GM10266 (cell line): ENCODE measurements around the gene SCTR.

ENCODE experiments used
- DNase-seq: peaks from one replicate; pipeline ENCODE4 v3.0.0; 2012; ENCODE audit errors: extremely low spot score
- TF ChIP-seq, protein P1 (sequence below): IDR thresholded peaks from 2 replicates; pipeline ENCODE4 v1.5.1; 2012; ENCODE audit warnings: mild to moderate bottlenecking, low read depth; ENCODE audit not compliant: control insufficient read depth, insufficient read depth; ENCODE audit errors: missing control alignments

The SCTR gene

DNA sequence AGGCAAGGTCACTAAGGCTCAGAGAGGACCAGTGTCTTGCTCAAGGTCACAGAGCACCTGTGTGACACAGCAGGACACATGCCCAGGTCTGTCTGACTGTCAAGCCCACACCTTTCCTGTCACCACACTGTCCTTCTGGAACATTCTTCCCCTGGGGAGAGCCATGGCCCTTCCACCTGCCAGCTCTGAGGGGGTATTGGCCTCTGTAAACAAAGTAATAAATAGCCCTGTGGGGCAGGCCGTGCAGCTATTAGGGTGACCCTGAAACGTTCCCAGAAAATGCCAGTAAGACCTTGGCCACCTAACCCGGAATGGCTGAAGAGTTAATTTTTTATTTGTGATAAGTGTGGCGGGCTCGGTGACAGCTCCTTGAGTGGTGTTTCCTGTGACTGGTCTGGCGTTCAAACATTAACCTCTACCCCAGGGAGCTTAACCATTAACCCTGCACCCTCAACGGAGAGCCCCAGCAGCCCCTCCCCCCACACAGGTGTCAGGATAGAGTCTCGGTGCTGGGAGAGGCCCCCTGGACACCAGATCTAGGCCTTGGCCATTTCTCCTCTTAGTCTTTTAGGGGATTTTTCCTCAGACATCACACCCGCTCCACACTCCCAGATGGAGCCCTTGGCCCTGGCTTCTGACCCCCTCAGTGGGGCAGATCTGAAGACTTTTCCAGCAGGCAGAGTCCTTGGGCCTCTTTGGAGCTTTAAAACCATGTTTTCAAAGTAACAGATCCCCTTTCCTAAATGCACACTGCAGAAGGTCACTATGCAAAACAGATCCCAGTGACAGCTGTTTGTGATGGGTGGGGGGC is 36.6 kb downstream of the SCTR start:
- TF ChIP-seq, protein P1, sequence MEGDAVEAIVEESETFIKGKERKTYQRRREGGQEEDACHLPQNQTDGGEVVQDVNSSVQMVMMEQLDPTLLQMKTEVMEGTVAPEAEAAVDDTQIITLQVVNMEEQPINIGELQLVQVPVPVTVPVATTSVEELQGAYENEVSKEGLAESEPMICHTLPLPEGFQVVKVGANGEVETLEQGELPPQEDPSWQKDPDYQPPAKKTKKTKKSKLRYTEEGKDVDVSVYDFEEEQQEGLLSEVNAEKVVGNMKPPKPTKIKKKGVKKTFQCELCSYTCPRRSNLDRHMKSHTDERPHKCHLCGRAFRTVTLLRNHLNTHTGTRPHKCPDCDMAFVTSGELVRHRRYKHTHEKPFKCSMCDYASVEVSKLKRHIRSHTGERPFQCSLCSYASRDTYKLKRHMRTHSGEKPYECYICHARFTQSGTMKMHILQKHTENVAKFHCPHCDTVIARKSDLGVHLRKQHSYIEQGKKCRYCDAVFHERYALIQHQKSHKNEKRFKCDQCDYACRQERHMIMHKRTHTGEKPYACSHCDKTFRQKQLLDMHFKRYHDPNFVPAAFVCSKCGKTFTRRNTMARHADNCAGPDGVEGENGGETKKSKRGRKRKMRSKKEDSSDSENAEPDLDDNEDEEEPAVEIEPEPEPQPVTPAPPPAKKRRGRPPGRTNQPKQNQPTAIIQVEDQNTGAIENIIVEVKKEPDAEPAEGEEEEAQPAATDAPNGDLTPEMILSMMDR, result no peak
- DNase-seq, result no peak

DNA sequence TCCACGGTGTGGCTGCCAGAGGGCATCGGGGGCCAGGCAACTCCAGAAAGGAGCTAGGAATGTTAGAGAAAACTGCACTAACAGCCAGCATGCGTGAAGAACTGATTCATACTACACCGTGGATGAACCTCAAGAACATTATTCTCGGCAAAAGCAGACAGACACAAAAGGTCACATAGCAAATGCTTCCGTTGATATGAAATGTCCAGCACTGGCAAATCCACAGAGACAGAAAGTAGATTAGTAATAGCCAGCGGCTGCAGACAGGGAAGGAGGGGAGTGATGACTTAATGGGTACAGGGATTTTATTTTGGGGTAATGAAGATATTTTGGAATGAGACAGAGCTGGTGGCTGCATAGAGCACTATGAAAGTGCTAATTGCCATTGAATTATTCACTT is 37.4 kb downstream of the SCTR start:
- DNase-seq, result no peak

DNA sequence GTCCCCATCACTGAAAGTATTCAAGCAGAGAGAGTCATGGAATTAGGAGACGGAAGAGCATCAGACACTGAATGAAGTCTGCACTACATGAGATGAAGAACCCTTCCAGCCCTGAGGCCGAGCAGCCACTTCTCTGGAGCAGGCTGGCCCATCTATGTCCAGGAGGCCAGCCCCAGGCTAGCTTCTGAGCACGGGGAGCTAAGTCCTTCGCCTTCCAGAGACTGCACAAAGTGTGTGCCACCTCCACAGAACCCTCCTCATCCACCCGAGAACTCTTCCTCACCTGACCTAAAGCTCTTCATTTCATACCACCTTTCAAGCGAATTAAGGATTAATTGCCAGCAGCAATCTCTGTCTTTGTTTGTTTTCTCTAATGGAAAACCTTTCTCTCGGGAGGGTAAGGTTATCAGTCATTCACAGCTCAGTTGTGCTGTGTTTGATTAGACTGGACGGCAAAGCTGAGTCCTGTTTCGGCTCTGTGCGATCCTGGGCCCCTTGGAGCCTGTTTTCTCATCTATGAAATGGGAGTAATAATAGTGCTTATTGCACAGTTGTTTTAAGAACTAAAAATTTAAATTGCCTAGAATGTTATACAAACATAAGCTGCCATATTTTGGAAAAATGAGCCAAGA is 38.0 kb downstream of the SCTR start:
- DNase-seq, result no peak

More for the DNA sequence above, 37.4 kb downstream of the SCTR start:
- TF ChIP-seq, protein P1, result no peak

DNA sequence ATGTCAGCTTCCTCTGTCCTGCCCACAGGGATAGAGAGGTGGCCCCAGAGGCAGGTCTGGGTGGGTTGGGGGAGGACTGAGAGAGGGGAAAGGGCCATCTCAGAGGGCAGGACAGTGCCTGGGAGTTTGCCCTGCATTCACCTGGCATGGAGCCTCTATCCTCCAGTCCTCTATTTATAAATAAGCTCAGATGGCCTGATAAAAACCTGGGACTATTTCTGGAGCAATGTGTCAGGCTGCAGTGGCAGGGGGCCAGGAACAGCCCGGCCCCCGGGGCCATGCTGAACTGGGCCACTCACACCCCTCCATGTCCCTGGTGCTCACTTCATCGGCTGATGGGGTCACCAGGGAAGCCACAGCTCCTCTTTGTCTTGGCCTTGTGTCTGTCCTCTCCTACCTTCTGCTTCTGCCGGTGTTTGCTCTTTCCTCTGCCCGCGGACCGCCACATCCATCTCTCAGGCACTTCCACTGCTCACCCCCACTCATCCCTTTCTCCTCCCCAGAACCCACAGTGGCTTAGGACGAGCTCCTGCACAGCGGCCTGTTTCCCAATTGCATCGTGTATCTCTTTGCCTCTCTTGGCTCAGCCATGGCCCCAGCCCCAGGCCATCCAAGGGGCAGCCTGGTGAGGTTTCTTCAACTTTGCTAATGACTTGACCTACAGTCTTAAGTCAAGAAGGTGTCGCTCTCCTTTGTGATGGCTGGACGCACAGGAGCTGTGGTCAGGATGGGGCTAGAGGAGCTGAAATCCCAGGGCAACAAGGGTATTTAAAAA is 38.8 kb downstream of the SCTR start:
- TF ChIP-seq, protein P1, result no peak
- no peak for DNase-seq

More for the DNA sequence above, 38.0 kb downstream of the SCTR start:
- TF ChIP-seq, protein P1, result no peak

DNA sequence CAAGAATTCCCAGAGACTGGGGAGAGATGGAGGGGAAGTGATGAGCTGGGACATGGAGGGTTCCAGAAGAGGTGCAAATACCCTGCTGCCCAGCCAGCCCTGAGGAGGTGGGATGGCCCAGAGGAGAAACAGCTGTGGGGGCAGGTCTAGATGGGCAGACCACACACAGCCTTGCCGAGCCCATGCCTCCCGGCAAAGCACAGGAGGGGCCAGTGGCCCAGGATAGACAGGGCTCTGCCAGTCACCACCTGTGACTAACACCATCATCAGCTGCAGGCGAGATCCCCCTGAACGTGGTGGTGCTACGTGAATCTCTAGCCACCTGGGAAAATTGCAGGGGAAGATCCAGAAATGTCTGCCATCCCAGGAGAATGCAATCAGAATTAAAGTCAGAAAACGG is 39.4 kb downstream of the SCTR start:
- no peak for DNase-seq
- TF ChIP-seq, protein P1, result no peak

DNA sequence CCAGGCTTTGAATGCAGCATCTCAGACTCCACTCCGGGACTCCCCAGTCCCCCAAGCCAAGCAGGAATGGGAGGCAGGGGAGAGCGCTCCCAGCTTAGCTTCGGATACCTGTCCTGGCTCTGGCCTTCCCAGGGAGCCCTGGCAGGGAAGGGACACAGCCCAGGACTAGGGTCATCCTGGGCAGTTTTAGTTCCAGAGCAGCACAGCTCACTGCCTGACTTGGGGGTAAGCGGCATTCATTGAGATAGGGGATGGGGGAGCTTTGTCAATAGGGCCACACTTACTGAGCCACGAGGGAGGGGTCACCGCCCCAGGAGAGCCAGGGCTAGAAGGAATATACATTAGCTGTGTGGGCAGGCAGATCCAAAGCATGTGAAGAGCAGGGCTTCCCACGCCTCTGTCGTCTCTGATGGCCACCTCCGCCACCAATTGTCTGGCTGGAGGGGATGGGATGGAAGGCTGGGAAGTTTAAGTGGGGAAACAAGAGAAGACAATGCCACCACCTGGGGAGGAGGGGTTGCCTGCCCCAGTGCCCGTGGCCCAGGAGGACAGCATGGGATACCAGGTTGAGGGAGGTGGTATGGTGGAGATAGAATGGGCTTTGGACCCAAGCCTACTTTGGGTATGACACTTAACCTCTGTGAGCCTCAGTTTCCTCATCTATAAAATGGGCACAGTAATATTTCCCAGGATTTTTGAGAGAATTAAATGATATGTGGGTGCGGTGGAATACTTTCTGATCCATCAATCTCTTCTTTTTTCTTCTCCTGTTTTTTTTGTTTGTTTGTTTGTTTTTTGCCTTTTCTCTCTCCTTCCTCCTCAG is 40.2 kb downstream of the SCTR start:
- TF ChIP-seq, protein P1, result no peak
- no peak for DNase-seq
